HEK293 (cell line): ENCODE measurements around the gene SYS1.
A peak's percentile ranks its signal among the peaks of the same experiment; 100 is the strongest.

Experiments used
- CTCF ChIA-PET: fragments of 350-600 bp; formaldehyde crosslinking; extraction: SDS; loops from one replicate; lab custom pipeline; 2021; ENCODE audit warnings: antibody characterized with exemption; lab: Yijun Ruan, JAX
- POLR2A ChIA-PET: fragments of 300-600 bp; formaldehyde crosslinking; extraction: SDS; loops from one replicate; lab custom pipeline; 2020; ENCODE audit warnings: antibody characterized with exemption, inconsistent platforms; lab: Yijun Ruan, JAX
- H3K27ac ChIP-seq: fragments of 200-500 bp; sonication (Bioruptor generic); 2 replicates; pipeline ENCODE4 v1.5.1; 2014; ENCODE audit warnings: low read depth, low read length, control low read depth, inconsistent platforms; ENCODE audit errors: extremely low read depth
- H3K36me3 ChIP-seq, 2 experiments: fragments of 200-500 bp in 1 of 2; sonication (Bioruptor generic) in 1 of 2; 1 replicate in 1 of 2; 2 replicates in 1 of 2; pipeline ENCODE4 v1.5.1; 2014 to 2017; ENCODE audit warnings: inconsistent platforms in 2 of 2, low read length in 2 of 2; ENCODE audit not compliant: control insufficient read depth in 2 of 2, insufficient read depth in 1 of 2
- H3K4me1 ChIP-seq: fragments of 200-500 bp; sonication (Bioruptor generic); 2 replicates; pipeline ENCODE4 v1.5.1; 2014; ENCODE audit warnings: mild to moderate bottlenecking, low read length, inconsistent platforms; ENCODE audit not compliant: control insufficient read depth, insufficient read depth
- H3K4me3 ChIP-seq: 2 replicates; pipeline ENCODE4 v1.5.1; 2011; ENCODE audit warnings: low read depth, mild to moderate bottlenecking, control low read depth, low read length, moderate library complexity
- H3K9me3 ChIP-seq: fragments of 200-500 bp; sonication (Bioruptor generic); 2 replicates; pipeline ENCODE4 v1.5.1; 2014; ENCODE audit warnings: low read depth, low read length, inconsistent platforms; ENCODE audit not compliant: control insufficient read depth, insufficient read depth
- HOXA7 ChIP-seq: sonication (generic); formaldehyde crosslinking; IDR thresholded peaks from 2 replicates; pipeline ENCODE4 v1.8.1; 2022; ENCODE audit warnings: missing genetic modification reagents, borderline replicate concordance
- RBAK ChIP-seq: fragments of 450-650 bp; formaldehyde crosslinking; IDR thresholded peaks from 2 replicates; pipeline ENCODE4 v1.5.1; 2016; ENCODE audit warnings: missing biosample characterization, missing genetic modification characterization
- SCRT1 ChIP-seq: fragments of 450-650 bp; formaldehyde crosslinking; IDR thresholded peaks from 2 replicates; pipeline ENCODE4 v1.5.1; 2016; ENCODE audit warnings: missing biosample characterization, missing genetic modification characterization, borderline replicate concordance
- SP3 ChIP-seq: fragments of 450-650 bp; formaldehyde crosslinking; IDR thresholded peaks from 2 replicates; pipeline ENCODE4 v1.5.1; 2016; ENCODE audit warnings: missing biosample characterization, missing genetic modification characterization
- ZFP3 ChIP-seq: fragments of 450-650 bp; formaldehyde crosslinking; IDR thresholded peaks from 2 replicates; pipeline ENCODE4 v1.5.1; 2016; ENCODE audit warnings: low read depth, missing biosample characterization, missing genetic modification characterization
- ZNF174 ChIP-seq: fragments of 450-650 bp; formaldehyde crosslinking; IDR thresholded peaks from 2 replicates; pipeline ENCODE4 v1.5.0; 2017; ENCODE audit warnings: missing biosample characterization, mild to moderate bottlenecking, missing genetic modification characterization
- ZNF214 ChIP-seq: fragments of 450-650 bp; formaldehyde crosslinking; IDR thresholded peaks from 2 replicates; pipeline ENCODE4 v1.5.1; 2017; ENCODE audit warnings: missing biosample characterization, mild to moderate bottlenecking, missing genetic modification characterization, borderline replicate concordance
- ZNF350 ChIP-seq: fragments of 450-650 bp; formaldehyde crosslinking; IDR thresholded peaks from 2 replicates; pipeline ENCODE4 v1.5.0; 2017; ENCODE audit warnings: missing biosample characterization, mild to moderate bottlenecking, missing genetic modification characterization
- ZNF404 ChIP-seq: fragments of 450-650 bp; formaldehyde crosslinking; IDR thresholded peaks from 2 replicates; pipeline ENCODE4 v1.5.1; 2017; ENCODE audit warnings: missing biosample characterization, missing genetic modification characterization
- ZNF433 ChIP-seq: fragments of 450-650 bp; formaldehyde crosslinking; IDR thresholded peaks from 2 replicates; pipeline ENCODE4 v1.5.1; 2016; ENCODE audit warnings: missing biosample characterization, missing genetic modification characterization, low read depth
- ZNF530 ChIP-seq: fragments of 450-650 bp; formaldehyde crosslinking; IDR thresholded peaks from 2 replicates; pipeline ENCODE4 v1.5.1; 2016; ENCODE audit warnings: low read depth, missing biosample characterization, missing genetic modification characterization
- ZNF596 ChIP-seq: fragments of 450-650 bp; IDR thresholded peaks from 2 replicates; pipeline ENCODE4 v1.5.0; 2018; ENCODE audit warnings: missing biosample characterization, mild to moderate bottlenecking, missing genetic modification characterization, moderate library complexity
- ZNF600 ChIP-seq: fragments of 450-650 bp; formaldehyde crosslinking; IDR thresholded peaks from 2 replicates; pipeline ENCODE4 v1.5.1; 2016; ENCODE audit warnings: missing biosample characterization, missing genetic modification characterization
- ZNF623 ChIP-seq: fragments of 450-650 bp; formaldehyde crosslinking; IDR thresholded peaks from 2 replicates; pipeline ENCODE4 v1.5.1; 2016; ENCODE audit warnings: missing biosample characterization, missing genetic modification characterization
- ZNF629 ChIP-seq: fragments of 450-650 bp; formaldehyde crosslinking; IDR thresholded peaks from 2 replicates; pipeline ENCODE4 v1.5.1; 2017; ENCODE audit warnings: missing biosample characterization, missing genetic modification characterization
- ZNF830 ChIP-seq: fragments of 450-650 bp; IDR thresholded peaks from 2 replicates; pipeline ENCODE4 v1.5.0; 2018; ENCODE audit warnings: missing biosample characterization, missing genetic modification characterization, low read depth, mild to moderate bottlenecking, moderate library complexity
- ZSCAN16 ChIP-seq: fragments of 450-650 bp; formaldehyde crosslinking; IDR thresholded peaks from 2 replicates; pipeline ENCODE4 v1.5.1; 2016; ENCODE audit warnings: missing biosample characterization, missing genetic modification characterization
- ZSCAN30 ChIP-seq: fragments of 450-650 bp; IDR thresholded peaks from 2 replicates; pipeline ENCODE4 v1.5.1; 2018; ENCODE audit warnings: missing biosample characterization, mild to moderate bottlenecking, missing genetic modification characterization, moderate library complexity
- ZSCAN4 ChIP-seq: fragments of 450-650 bp; formaldehyde crosslinking; IDR thresholded peaks from 2 replicates; pipeline ENCODE4 v1.5.1; 2017; ENCODE audit warnings: missing biosample characterization, missing genetic modification characterization
- TF ChIP-seq, protein P1 (sequence below): fragments of 450-650 bp; formaldehyde crosslinking; IDR thresholded peaks from 2 replicates; pipeline ENCODE4 v1.5.1; 2016; ENCODE audit warnings: missing biosample characterization, missing genetic modification characterization
- TF ChIP-seq, protein P2 (sequence below): fragments of 450-650 bp; formaldehyde crosslinking; IDR thresholded peaks from 2 replicates; pipeline ENCODE4 v1.5.1; 2016; ENCODE audit warnings: missing biosample characterization, missing genetic modification characterization

Gene SYS1

DNA sequence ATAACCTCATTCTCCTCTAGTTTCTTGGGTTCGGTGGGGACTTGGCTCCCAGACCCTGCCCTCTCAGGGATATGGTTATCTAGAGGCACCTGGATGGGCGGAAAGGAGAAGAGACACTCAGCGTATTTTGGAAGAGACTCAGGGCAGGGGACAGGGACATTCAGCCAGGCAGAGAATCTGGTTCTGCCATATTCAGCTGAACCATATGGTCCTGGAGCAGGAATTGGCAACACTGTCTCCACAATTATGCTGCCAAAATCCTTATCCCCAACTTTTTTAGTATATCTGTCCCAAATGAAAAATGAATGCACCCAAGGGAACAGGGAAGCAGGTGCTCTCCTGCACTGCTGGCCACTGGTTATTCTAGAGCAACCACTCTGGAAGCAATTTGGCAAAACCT is 32.5 kb upstream of the SYS1 start:
- POLR2A ChIA-PET = no interaction called here

DNA sequence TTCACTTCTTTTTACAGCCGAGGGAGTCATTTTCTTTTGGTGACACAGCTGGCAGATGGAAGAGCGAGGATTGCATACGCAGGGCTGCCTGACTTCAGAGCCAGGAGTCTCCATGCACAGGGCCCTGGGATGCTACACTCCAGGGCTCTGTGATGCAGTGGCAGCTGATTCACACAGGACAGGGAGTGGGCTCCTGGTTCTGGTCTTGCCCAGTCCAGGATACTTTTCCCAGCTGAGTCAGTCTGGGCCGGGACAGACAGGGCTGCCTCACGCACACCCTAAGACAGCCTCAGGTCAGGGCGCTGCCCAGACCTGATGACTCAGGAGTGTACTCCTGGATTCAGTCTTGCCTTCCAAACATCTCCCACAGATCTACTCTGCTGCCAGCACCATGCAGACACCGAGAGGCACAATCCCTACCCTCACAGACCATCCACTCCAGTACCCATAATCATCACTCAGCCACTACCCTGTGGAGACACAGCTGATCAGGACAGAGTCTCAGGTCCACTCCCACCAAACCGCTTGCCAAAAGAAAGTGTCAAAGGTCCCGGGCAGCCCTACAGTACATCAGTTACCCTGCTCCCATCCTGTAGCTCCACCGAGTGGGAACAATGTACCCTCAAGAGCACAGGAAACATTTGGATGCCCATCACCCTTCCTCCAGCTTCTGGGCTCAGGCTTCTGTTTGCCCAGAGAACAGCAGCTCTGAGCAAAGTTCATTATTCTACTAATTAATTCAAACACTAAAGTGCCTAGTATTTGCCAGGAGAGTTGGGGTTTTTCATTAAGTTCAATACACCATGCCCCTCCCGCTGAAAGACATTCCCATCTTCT is 26.2 kb upstream of the SYS1 start:
- Histone ChIP-seq H3K4me1 (peaks cover 5% of the 10 kb centered on the region), H3K4me3 (no peak overlapping the region), H3K27ac (no peak overlapping the region), H3K36me3 (peaks cover 4 to 30% of the 10 kb centered on the region in 2 experiments; a peak in 2 of 3 replicates), H3K9me3 (no peaks in the 10 kb centered on the region)
- CTCF ChIA-PET = interaction anchor here (0.7 to 2.5 kb wide), 9 partner anchors 11 to 434 kb away, joined by 3 to 14 read pairs (median 4); partner anchors contain the start of gene SYS1
- peak; percentile 58 for TF ChIP-seq ZNF600
- no peak for TF ChIP-seq ZNF433 (tag by site-specific recombination)
- TF ChIP-seq, protein P1, sequence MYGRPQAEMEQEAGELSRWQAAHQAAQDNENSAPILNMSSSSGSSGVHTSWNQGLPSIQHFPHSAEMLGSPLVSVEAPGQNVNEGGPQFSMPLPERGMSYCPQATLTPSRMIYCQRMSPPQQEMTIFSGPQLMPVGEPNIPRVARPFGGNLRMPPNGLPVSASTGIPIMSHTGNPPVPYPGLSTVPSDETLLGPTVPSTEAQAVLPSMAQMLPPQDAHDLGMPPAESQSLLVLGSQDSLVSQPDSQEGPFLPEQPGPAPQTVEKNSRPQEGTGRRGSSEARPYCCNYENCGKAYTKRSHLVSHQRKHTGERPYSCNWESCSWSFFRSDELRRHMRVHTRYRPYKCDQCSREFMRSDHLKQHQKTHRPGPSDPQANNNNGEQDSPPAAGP (tag by site-specific recombination) = peak; percentile 88
- no peak for TF ChIP-seq ZNF830
- POLR2A ChIA-PET = interaction anchor here (1.1 to 4.1 kb wide), 3 partner anchors 11 to 100 kb away, joined by 3 to 19 read pairs (median 3); partner anchors contain the start of genes SDC4 and SYS1

More for the DNA sequence above, 32.5 kb upstream of the SYS1 start:
- no peak for TF ChIP-seq ZNF830
- TF ChIP-seq SP3 = no peak
- no peak for TF ChIP-seq RBAK (tag by site-specific recombination)
- no peak for TF ChIP-seq ZNF174 (tag by site-specific recombination)
- no peak for TF ChIP-seq ZNF530 (tag by site-specific recombination)
- no peak for TF ChIP-seq ZSCAN30
- TF ChIP-seq ZNF629 (tag by site-specific recombination) = no peak
- no peak for TF ChIP-seq ZFP3
- no peak for TF ChIP-seq ZNF596 (tag by site-specific recombination)
- no peak for TF ChIP-seq SCRT1 (tag by site-specific recombination)
- no peak for TF ChIP-seq ZSCAN16 (tag by site-specific recombination)
- TF ChIP-seq HOXA7 (CRISPR knock-in tag) = no peak
- TF ChIP-seq ZSCAN4 (tag by site-specific recombination) = no peak
- TF ChIP-seq, protein P2, sequence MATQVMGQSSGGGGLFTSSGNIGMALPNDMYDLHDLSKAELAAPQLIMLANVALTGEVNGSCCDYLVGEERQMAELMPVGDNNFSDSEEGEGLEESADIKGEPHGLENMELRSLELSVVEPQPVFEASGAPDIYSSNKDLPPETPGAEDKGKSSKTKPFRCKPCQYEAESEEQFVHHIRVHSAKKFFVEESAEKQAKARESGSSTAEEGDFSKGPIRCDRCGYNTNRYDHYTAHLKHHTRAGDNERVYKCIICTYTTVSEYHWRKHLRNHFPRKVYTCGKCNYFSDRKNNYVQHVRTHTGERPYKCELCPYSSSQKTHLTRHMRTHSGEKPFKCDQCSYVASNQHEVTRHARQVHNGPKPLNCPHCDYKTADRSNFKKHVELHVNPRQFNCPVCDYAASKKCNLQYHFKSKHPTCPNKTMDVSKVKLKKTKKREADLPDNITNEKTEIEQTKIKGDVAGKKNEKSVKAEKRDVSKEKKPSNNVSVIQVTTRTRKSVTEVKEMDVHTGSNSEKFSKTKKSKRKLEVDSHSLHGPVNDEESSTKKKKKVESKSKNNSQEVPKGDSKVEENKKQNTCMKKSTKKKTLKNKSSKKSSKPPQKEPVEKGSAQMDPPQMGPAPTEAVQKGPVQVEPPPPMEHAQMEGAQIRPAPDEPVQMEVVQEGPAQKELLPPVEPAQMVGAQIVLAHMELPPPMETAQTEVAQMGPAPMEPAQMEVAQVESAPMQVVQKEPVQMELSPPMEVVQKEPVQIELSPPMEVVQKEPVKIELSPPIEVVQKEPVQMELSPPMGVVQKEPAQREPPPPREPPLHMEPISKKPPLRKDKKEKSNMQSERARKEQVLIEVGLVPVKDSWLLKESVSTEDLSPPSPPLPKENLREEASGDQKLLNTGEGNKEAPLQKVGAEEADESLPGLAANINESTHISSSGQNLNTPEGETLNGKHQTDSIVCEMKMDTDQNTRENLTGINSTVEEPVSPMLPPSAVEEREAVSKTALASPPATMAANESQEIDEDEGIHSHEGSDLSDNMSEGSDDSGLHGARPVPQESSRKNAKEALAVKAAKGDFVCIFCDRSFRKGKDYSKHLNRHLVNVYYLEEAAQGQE (tag by site-specific recombination) = no peak
- TF ChIP-seq ZNF623 = no peak
- no peak for TF ChIP-seq ZNF350 (tag by site-specific recombination)
- no peak for TF ChIP-seq ZNF404 (tag by site-specific recombination)
- no peak for TF ChIP-seq ZNF214 (tag by site-specific recombination)
- Histone ChIP-seq H3K4me1 (no peaks in the 10 kb centered on the region), H3K36me3 (peaks cover 4 to 64% of the 10 kb centered on the region in 2 experiments; a peak in 2 of 3 replicates), H3K4me3 (no peak overlapping the region), H3K9me3 (no peaks in the 10 kb centered on the region), H3K27ac (no peak overlapping the region)
- CTCF ChIA-PET = interaction anchor here (1.4 kb wide), 1 partner anchor 12 kb away, joined by 3 read pairs; no protein-coding TSS in a partner anchor
